ENCODE measurements around the gene ATP6V0D1. TPM values are rescaled to one million over a fixed set of nuclear protein-coding genes. Genes with fewer than 3 reads are reported as not detected.

The ATP6V0D1 gene
- total RNA-seq: 10 to 100 TPM; 76.0 to 84.9 (median 83.3) TPM
- total RNA-seq (2013): 54.6 TPM

GRCh38 chr16:67480833-67481560, at the start of gene ATP6V0D1:
TSS of gene ATP6V0D1 (minus strand) at chr16:67481157. CDS start at chr16:67481086, 71 bp downstream.
- under 1% methylated on average over 57 of the region's 57 CpGs for WGBS (ENCODE audit: insufficient coverage)
- Mint-ChIP-seq H3K27ac (peak within 1 kb of the TSS; percentile 100), H3K36me3 (no peaks in the 10 kb centered on the region), H3K4me3 (peak within 1 kb of the TSS; percentile 100), H3K27me3 (ENCODE audit: low read depth in 2 of 2) (no peaks in the 10 kb centered on the region), H3K4me1 (peaks cover 37 to 55% of the 10 kb centered on the region in 2 donors), H3K9me3 (no peaks in the 10 kb centered on the region)
- Histone ChIP-seq H3K27me3 (ENCODE audit: control insufficient read depth, insufficient read depth, low read length) (no peaks in the 10 kb centered on the region), H3K4me3 (ENCODE audit: low read length) (peak within 1 kb of the TSS; percentile 87), H3K27ac (ENCODE audit: low read length) (peak within 1 kb of the TSS; percentile 96), H3K36me3 (ENCODE audit: control insufficient read depth, insufficient read depth, low read length) (peaks cover 9% of the 10 kb centered on the region), H3K9me3 (ENCODE audit: control insufficient read depth, insufficient read depth, low read length) (no peaks in the 10 kb centered on the region), H3K4me1 (ENCODE audit: control insufficient read depth, insufficient read depth, low read length) (peaks cover 42% of the 10 kb centered on the region)
- intact Hi-C loops (cut with micrococcal nuclease): loop anchor here (1.0 to 5.0 kb wide), 5 partner anchors 13 to 456 kb away; partner anchors contain the start of genes ACD, CTCF, PARD6A and PSMB10
- ATAC-seq (peak; percentile 81 to 97 (median 91)), DNase-seq (peak; percentile 100)
- peak; percentile 80 for TF ChIP-seq CTCF (IDR thresholded peaks at IDR 0.05)

- H3K36me3 ChIP-seq (ENCODE audit: control insufficient read depth, insufficient read depth, low read length): no peaks in the 10 kb centered on the region
- peaks cover 41% of the 10 kb centered on the region for H3K4me1 ChIP-seq (ENCODE audit: control insufficient read depth, insufficient read depth, low read length)
- Mint-ChIP-seq H3K36me3 (no peaks in the 10 kb centered on the region), H3K4me3 (peak overlapping the region; percentile 91), H3K27ac (peak overlapping the region; percentile 71 to 92), H3K27me3 (ENCODE audit: low read depth in 2 of 2) (peaks cover 0 to 15% of the 10 kb centered on the region in 2 donors), H3K9me3 (no peaks in the 10 kb centered on the region), H3K4me1 (peaks cover 23 to 37% of the 10 kb centered on the region in 2 donors)
- peak; percentile 73 to 77 (median 76) for ATAC-seq
- 9% methylated on average over 48 of the region's 48 CpGs for WGBS (ENCODE audit: insufficient coverage)
- no peak for TF ChIP-seq CTCF (IDR thresholded peaks at IDR 0.05)
- H3K27ac ChIP-seq (ENCODE audit: low read length): peak overlapping the region; percentile 84
- intact Hi-C loops (cut with micrococcal nuclease): no loop called here
- peak; percentile 58 to 60 for DNase-seq
- peak overlapping the region; percentile 50 for H3K4me3 ChIP-seq (ENCODE audit: low read length)
- H3K27me3 ChIP-seq (ENCODE audit: control insufficient read depth, insufficient read depth, low read length): no peaks in the 10 kb centered on the region
- H3K9me3 ChIP-seq (ENCODE audit: control insufficient read depth, insufficient read depth, low read length): no peaks in the 10 kb centered on the region
These were observed 49.3 kb upstream of the ATP6V0D1 start for GRCh38 chr16:67530013-67530939.

- no peaks in the 10 kb centered on the region for H3K9me3 ChIP-seq (ENCODE audit: control insufficient read depth, insufficient read depth, low read length)
- peak overlapping the region; percentile 70 to 92 for H3K27ac Mint-ChIP-seq
- intact Hi-C loops (cut with micrococcal nuclease): loop anchor here (5.0 to 10.0 kb wide), 2 partner anchors 37 to 275 kb away; partner anchors contain the start of genes RANBP10 and TSNAXIP1
- H3K4me3 Mint-ChIP-seq: peak overlapping the region; percentile 91
- ATAC-seq (no peak), DNase-seq (no peak)
- peak overlapping the region; percentile 84 for H3K27ac ChIP-seq (ENCODE audit: low read length)
- TF ChIP-seq CTCF (IDR thresholded peaks at IDR 0.05): no peak
- peaks cover 41% of the 10 kb centered on the region for H3K4me1 ChIP-seq (ENCODE audit: control insufficient read depth, insufficient read depth, low read length)
- peaks cover 19 to 33% of the 10 kb centered on the region in 2 donors for H3K4me1 Mint-ChIP-seq
- H3K36me3 ChIP-seq (ENCODE audit: control insufficient read depth, insufficient read depth, low read length): no peaks in the 10 kb centered on the region
- H3K9me3 Mint-ChIP-seq: no peaks in the 10 kb centered on the region
- H3K4me3 ChIP-seq (ENCODE audit: low read length): peak overlapping the region; percentile 50
- H3K36me3 Mint-ChIP-seq: no peaks in the 10 kb centered on the region
- no peaks in the 10 kb centered on the region for H3K27me3 ChIP-seq (ENCODE audit: control insufficient read depth, insufficient read depth, low read length)
- peaks cover 0 to 15% of the 10 kb centered on the region in 2 donors for H3K27me3 Mint-ChIP-seq (ENCODE audit: low read depth in 2 of 2)
- 33% methylated on average over 16 of the region's 16 CpGs for WGBS (ENCODE audit: insufficient coverage)
These were observed 48.6 kb upstream of the ATP6V0D1 start for GRCh38 chr16:67529582-67530012.

Data from natural killer cell (primary cell).